Stimulated activated CD4-positive, alpha-beta T cell treated with anti-CD3 and anti-CD28 coated beads, Interleukin-2, amount 100 ng/mL, for 48 hours (primary cell): ENCODE measurements around the gene CORO1C.
"Not testable (repeated sequence)": the region's sequence is repeated elsewhere in the genome, so short reads cannot be mapped to it uniquely, and the experiment has no call there.

Experiments used
- DNase-seq, 2 donors: peaks; one replicate each; pipeline ENCODE4 v3.0.0-alpha.2; 2020

The CORO1C gene

GRCh38 chr12:108752387-108752786 is 21.1 kb upstream of the CORO1C start:
- DNase-seq: no peak

GRCh38 chr12:108751821-108752220 is 20.5 kb upstream of the CORO1C start:
- no peak for DNase-seq

GRCh38 chr12:108751003-108751402 is 19.7 kb upstream of the CORO1C start:
- DNase-seq: not testable (repeated sequence)

- no peak for DNase-seq
Observed at GRCh38 chr12:108750526-108750925, 19.2 kb upstream of the CORO1C start.

- no peak for DNase-seq
Observed at GRCh38 chr12:108747563-108747962, 16.2 kb upstream of the CORO1C start.

GRCh38 chr12:108745641-108746040 is 14.3 kb upstream of the CORO1C start:
- no peak for DNase-seq

GRCh38 chr12:108744021-108744897 is 12.9 kb upstream of the CORO1C start:
- DNase-seq: no peak

- DNase-seq: no peak
Observed at GRCh38 chr12:108738170-108738569, 6.9 kb upstream of the CORO1C start.

- no peak for DNase-seq
Observed at GRCh38 chr12:108735855-108736254, 4.5 kb upstream of the CORO1C start.

- no peak for DNase-seq
Observed at GRCh38 chr12:108734200-108734906, 3.0 kb upstream of the CORO1C start.

- DNase-seq: not testable (repeated sequence)
Observed at GRCh38 chr12:108733230-108733531, 1.9 kb upstream of the CORO1C start.

GRCh38 chr12:108732489-108733229 is 1.3 kb upstream of the CORO1C start:
- no peak for DNase-seq

GRCh38 chr12:108731866-108732461 is 646 bp upstream of the CORO1C start:
- DNase-seq: peak; percentile 99 to 100

- DNase-seq: peak; percentile 23 to 36
Observed at GRCh38 chr12:108730365-108731104, 783 bp downstream of the CORO1C start.

- no peak for DNase-seq
Observed at GRCh38 chr12:108729612-108730364, 1.5 kb downstream of the CORO1C start.

GRCh38 chr12:108728820-108729611 is 2.3 kb downstream of the CORO1C start:
- DNase-seq: no peak

- DNase-seq: no peak
Observed at GRCh38 chr12:108727868-108728735, 3.2 kb downstream of the CORO1C start.

GRCh38 chr12:108727161-108727560 is 4.2 kb downstream of the CORO1C start:
- DNase-seq: no peak

- no peak for DNase-seq
Observed at GRCh38 chr12:108724890-108725151, 6.5 kb downstream of the CORO1C start.
